Uterus (tissue), 2 donors: Measurements from ENCODE around the gene MOB3B.

Experiments
- POLR2A ChIP-seq, 2 donors: fragments of 450-650 bp; IDR thresholded peaks; one replicate each; pipeline ENCODE4 v1.6.1; 2016; ENCODE audit warnings: antibody characterized with exemption in 2 of 2, mild to moderate bottlenecking in 1 of 2, moderate library complexity in 1 of 2
- TF ChIP-seq, protein P1 (sequence below), 4 experiments: fragments of 200-600 bp in 2 of 4; fragments of 450-650 bp in 2 of 4; sonication (generic) in 2 of 4; IDR thresholded peaks; one replicate each; pipeline ENCODE4 v1.5.1; 2016 to 2019; ENCODE audit warnings: antibody characterized with exemption in 4 of 4, mild to moderate bottlenecking in 2 of 4, moderate library complexity in 1 of 4

GRCh38 chr9:27329291-27329690 lies 200.3 kb downstream of the MOB3B start:
- no peak for TF ChIP-seq POLR2A (IDR thresholded peaks at IDR 0.05)
- TF ChIP-seq, protein P1, sequence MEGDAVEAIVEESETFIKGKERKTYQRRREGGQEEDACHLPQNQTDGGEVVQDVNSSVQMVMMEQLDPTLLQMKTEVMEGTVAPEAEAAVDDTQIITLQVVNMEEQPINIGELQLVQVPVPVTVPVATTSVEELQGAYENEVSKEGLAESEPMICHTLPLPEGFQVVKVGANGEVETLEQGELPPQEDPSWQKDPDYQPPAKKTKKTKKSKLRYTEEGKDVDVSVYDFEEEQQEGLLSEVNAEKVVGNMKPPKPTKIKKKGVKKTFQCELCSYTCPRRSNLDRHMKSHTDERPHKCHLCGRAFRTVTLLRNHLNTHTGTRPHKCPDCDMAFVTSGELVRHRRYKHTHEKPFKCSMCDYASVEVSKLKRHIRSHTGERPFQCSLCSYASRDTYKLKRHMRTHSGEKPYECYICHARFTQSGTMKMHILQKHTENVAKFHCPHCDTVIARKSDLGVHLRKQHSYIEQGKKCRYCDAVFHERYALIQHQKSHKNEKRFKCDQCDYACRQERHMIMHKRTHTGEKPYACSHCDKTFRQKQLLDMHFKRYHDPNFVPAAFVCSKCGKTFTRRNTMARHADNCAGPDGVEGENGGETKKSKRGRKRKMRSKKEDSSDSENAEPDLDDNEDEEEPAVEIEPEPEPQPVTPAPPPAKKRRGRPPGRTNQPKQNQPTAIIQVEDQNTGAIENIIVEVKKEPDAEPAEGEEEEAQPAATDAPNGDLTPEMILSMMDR (IDR thresholded peaks at IDR 0.05): no peak
